Measurements from ENCODE around the gene SND1.
A peak's percentile ranks its signal among the peaks of the same experiment; 100 is the strongest.

SND1 gene

DNA sequence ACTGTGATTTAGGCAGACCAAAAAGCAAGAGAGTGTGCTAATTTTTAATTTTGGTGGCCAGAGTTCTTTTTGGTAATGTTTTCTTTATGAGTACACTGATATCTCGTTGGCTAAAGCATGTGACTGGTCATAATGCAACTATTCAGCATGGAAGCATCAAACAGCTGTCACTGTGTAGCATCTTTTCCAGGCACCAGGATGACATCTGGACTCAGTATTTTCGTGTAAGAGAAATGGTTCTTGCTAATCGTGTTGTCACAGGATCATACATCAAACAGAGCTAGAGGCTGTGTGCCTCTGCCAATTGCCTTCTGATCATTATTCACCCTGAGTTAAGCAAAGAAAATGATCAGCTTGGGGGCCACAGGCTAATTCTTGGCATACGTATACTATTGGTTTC, 118.9 kb downstream of the SND1 start:
- no peak for DNase-seq

DNA sequence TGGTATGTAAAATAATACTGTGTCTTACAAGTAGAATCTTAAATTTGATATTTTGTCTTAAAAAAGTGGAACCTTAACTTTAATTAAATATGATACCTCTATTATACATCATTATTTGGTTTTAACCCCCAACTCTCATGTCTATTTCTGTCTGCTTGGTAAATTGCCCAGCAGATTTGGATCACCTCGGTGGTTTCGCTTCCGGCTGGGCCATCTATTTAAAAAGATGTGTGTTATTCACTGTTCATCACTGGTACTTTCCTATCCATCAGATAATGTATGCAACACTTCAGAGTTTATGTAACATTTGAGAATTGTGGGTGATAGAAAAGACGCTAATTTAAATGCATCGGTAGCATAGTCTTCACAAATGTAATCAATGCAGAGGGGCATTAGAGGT, 119.7 kb downstream of the SND1 start:
- DNase-seq = no peak

DNA sequence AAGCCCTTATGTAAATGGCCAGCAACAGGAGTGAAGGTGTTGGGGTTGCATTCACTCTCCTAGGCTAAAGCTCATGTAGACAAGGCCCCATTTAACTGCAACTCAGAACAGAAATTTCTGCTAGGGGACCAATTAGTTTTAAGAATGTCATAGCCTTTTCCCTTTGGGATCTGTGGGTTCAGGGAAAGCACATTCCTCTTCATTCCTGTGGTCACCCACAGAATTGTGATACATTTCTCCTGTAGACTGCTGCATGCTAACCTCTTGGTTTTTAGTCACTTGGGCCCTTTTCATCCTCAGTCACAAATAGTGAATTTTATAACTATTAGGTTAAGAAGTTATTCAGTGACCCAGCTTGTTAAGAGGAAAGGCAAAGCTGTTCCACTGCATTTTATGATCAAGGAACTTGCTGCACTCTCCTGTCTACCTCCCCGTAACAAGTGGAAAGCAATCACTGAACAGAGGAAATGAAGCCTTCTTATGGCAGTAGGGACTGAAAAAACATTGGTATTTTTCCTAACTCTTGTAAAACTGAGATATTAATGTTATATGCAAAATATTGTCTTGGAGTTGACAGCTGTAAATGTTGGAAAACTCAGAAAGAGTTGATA, 124.9 kb downstream of the SND1 start:
- DNase-seq = no peak

DNA sequence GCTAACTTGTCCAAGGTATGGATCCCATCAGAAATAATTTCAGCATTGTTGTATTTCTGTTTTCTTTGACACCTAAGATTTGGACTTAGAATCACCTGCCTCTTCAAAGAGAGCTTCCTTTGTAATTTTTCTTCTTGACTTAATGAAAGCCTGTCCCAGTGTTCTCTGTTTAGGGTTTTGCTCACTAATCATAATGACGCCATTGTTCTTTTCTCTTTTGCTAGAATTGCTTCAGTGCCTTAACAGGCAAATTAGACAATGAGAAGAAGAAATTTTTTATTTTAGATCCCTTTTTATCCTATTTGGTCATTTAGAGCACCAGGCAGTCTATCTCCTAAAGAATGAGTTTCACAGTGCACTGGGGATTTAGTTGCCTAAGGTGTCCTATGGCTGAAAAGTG, 128.5 kb downstream of the SND1 start:
- DNase-seq = no peak

DNA sequence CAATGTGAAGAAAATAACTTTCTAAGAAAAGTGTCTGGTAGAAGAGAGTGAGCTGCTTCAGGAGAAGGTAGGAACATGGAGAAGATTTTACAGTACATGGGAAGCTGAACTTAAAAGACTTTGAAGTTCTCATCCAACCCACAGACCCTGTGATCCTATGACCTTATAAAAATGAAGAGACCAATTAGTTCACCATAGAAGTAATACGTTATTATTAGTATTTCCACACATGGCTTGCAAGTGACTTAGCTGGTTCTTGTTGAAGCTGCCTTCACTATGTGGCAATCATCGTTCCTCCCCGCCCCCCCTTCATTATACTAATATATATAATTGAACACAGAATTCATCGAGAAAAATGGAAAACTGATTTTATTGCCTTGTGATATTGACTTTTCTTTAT, 129.1 kb downstream of the SND1 start:
- no peak for DNase-seq

DNA sequence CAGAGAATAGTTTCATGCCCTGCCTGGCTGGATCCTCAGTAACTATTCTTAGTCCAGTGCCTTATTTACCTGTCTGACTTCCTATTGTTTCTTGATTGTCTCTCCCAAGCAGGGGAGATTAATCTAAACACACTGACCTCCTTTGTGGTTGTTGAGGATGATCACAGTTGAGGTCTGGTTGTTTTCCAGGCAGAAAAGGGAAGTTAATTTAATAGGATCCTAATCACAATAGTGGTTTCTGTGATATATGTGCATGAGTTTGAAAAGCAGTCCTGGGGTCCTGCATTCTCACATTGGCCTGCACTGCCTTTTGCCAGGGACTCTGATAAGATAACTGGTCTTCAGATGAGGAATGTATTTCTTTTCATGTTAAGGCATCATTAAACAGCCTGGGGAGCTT, 130.1 kb downstream of the SND1 start:
- no peak for DNase-seq

DNA sequence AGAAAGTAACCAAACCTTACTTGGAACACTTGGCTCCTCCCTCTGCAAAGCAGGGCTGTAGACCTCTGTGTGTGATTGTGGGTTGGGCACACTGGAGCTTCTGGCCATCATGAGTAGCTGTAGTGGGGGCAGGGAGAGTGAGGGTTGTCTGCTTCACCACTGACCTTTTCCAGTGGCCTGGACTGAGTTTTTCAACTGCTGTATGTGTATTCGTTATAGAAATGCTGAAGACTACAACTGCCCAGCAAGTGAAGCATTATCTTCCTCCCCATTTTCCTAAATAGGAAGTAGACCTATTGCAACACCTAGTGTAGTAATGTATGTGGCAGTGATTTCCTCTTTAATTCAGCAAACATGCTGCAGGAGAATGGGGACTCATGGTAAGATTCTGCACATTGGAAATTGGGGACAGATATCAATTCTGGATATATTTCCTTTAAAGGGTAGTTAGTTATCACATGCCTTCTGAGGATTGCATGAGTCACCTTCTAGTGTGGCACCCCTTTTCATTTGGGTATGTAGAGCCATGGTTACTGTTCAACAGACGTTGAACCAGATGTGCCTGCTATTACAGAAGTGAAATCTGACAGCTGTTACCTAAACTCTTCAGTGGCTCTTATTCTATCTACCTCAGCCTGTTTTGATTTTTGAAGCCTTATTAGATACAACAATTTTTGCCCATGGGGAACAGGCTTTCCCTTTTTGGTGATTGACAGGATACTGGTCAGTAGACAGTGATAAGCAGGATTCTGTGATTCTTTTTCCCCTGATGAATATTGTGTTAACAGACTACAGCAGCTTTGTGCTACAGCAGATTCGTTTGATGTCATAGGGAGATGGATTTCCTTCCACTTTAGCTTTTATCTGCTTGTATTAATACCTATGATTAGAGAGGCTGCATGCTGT, 130.9 kb downstream of the SND1 start:
- no peak for DNase-seq

DNA sequence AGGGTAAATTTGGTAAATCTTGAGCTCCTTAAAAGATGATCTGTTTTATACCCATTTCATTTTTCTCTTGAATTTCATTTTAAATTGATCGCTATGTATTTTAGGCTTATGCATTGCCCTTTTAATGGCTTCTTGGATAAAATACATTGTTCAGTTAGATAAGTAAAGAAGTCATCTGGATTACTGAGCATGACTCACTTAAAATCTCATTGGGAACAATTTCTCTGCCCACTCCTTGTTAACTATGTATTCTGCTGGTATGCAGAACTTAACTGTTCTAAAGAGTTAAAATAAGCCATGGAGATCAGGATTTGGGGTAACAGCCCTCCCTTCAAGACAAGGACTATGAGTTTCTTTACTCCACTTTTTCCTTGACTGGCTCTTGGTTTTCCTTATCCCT, 134.2 kb downstream of the SND1 start:
- no peak for DNase-seq

DNA sequence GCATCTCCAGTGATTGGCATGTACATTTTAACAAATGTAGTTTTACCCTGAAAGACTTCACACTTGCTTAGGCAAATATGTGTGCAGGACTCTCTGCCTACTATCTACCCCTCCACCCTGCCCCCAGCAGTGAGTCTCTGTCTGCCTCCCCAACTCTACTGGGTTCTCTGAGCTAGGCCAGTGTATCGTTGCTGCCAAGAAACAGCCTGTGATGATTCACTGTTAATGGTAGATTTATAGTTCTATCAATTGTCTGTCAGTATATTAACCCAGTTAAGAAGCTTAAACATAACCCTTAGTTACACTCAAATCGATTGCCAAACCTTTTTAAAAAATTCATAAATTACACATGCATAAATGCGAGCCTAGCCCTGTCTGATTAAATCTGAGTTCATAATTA, 137.0 kb downstream of the SND1 start:
- DNase-seq = no peak

DNA sequence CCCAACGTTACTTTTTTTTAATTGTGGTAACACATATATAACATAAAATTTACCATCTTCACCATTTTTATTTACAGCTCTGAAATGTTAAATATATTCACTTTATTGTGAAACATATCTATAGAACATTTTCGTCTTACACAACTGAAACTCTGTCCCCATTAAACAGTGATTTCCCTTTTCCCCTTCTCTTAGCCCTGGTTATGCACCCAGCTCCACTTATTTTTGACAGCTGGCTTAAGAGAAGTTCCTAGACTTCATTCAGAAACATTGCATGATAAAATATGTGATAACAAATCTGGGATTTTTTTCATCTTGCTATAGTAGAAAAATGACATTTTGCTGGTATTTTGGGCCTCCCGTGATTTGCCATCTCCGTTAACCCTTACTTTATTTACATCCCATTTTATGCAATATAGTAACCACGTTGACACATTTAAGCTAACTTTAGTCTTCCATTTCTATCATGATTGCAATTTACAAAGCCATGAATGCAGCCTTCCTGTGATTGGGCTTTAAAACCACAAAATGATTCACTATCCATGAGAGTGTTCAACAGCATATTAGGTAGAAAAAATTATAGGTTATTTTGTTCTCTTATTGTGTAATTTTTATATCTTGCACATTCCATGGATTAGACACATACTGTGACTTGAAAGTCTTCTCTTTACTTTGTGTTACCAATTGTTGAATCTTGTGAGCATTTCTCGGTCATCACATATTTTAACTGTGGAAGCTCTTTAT, 139.6 kb downstream of the SND1 start:
- no peak for DNase-seq

DNA sequence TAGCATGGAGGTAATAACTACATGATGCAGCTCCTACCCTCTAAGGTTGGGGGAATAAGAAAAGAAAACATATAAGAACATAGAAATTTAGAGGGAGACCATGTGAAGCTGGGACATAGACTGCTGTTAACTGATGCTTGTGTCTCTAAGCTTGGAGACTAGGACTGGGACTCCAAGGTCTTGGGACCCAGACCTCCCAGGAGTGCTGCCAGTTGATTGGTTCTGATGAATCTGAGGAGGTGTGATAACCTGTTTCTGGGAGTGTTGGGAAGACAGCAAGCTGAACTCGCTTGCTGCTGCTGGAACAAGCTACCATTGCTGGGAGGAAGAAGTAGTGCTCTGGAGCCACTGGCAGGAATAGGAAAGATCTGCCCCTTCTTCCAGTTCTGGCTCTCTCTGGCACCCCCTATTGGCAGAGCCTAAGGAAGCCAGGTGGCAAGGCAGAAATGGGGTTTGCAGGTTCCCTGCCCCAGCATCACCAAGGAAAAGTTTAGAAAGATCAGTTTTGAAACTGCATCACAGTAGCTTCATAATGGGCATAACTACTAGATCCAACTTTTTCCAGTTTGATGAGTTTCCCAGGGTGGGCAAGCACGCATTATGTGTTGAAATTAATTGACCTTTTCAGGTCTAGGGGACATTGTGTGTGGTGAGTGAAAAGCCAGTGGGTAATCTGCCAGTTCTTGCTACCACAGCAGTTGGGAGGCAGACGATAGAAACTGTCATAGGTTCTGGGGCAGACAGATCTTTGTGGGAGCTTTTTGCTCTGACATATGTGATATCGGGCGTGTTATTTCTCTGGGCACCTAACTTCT, 140.7 kb downstream of the SND1 start:
- DNase-seq = peak; percentile 35

DNA sequence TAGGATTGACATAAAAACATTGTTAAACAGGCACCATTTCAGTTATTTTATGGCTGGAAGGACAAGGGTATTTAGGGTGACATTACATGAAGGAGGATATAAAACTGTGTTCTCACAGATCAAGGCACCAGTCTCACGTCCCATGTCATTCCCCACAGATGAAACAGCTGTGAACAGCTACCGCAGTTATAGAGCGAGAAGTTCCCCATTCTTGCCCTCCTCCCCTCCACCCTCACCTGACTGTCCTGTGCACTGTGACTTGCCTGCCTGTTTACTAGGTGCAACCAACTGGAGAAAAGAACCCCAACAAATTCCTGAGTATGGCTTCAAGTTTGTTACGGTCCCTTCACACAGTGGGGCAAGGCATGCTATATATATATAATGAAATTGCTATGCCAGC, 141.6 kb downstream of the SND1 start:
- no peak for DNase-seq

DNA sequence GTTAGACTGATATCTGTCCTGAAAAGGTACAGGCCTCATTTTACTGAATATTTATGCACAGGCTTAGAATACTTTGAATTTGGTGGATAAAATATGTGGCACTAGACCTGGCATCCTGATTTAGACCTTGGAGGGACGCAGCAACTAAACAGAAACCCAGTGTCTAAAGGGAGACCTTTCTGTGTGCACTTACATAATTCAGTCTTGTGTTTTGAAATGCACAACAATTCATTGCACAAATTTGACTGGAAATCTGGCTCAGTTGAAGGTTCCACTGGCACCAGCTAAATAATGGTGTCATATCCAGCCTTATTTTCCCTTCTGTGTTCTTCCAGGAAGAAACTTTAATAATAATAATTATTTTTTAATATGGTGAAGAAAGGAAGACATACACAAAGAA, 142.1 kb downstream of the SND1 start:
- DNase-seq = no peak

DNA sequence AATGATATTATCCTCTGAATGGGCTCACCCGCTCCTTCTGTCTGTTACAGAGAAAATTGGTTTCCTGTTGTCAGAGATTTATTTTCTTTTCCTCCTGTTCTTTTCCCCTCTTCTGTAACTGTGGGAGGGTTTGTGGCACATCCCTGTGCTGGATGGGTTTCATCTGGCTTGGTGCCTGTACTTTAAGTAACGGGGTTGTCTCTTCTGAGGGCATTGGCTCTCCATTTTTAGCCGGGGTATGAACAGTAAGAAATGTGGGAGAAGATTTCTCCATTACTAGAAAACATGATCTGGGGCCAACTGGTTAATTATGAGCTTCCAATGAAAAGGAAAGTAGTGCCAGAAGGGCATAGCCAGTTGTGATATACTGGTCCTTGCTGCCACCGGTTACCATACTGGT, 142.6 kb downstream of the SND1 start:
- no peak for DNase-seq

DNA sequence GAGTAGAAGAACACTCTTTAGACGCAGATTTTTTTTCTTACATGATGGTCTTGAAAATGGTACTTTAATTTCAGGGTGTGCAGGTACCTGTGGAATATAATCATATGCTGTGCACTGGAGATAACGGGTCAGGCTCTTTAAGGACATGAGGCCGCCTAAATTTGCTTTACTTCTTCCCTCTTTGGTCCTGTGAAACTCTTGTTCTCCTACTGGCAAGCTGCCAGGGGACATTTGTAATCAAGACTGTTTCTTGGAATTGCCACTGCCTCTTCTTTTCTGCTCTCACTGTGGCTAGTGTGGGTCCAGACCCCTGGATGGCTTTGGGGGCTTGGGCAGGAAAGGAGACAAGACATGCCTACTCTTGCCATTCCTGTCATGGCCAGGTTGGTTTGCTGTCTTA, 146.0 kb downstream of the SND1 start:
- DNase-seq = no peak

DNA sequence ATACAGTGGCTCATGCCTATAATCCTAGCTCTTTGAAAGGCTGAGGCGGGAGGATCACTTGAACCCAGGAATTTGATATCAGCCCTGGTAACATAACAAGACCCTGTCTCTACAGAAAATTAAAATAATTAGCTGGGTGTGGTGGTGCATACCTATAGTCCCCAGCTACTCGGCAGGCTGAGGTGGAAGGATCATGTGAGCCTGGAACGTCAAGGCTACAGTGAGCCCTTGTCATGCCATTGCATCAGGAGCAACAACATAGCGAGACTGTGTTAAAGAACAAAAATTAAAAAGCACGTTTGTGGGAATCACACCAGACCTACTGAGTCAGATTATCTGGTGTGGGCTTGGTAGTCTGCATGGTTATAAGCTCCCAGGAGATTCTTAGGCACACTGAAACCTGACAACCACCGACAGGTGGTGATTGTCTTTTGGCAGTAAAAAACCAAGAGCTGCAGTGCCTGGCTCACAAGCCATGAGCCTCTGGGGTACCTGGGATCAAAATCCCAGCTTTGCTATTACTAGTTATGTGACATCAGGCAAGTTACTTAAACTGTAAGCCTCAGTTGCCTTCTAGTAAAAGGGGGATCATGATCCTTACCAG, 146.9 kb downstream of the SND1 start:
- DNase-seq = no peak

DNA sequence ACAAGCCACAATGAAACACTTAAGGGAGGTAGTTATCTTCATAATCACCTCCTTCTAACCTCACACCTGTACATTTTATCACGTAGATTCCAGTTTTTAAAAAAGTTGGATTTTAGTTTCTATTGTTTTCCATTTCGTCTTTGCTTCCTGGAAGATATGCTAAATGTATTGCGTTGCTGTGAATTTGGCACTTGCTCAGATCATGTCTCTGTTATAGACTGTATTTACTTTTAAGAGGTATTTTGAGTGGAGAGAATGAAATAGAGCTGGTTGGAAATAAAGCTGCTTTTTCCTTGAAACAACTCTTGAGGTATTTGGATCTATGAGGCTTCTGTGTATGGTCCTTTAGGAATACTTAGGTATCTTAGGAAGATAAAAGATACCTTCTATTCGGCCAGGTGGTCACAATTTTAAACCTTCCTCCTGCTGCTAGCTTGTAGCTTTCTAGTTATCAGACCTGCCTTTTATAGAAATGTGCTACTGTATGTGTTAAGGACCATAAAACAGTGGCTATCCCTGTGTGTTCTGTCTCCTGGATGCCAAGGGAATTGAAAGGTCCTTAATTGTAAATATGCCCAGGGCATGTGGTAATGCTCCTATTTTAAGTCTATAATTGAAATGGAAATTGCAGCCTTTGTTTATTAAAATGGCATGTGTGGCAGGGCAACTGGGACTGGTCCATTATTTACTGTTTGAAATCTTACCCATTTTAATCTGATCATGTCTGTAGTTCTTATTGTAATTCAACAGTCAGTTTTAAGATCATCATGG, 147.7 kb downstream of the SND1 start:
- DNase-seq = no peak

DNA sequence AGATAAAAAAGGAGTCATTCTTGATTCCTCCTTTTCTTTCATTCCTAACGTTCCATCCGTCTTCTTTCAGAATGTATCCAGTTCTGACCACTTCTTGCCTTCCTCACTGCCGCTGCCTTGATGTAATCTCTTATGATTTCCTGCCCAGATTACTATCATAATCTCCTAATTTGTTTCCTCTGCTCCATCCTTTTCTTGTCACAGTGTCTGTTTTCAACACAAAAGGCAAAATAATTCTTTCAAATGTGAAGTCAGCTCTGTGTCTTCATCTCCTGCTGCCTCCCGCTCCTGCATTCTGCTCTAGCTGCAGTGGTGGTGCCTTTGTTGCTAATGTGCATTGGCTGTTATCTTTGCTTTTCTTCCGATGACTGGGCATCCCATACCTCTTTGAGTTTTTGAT, 150.9 kb downstream of the SND1 start:
- DNase-seq = no peak

DNA sequence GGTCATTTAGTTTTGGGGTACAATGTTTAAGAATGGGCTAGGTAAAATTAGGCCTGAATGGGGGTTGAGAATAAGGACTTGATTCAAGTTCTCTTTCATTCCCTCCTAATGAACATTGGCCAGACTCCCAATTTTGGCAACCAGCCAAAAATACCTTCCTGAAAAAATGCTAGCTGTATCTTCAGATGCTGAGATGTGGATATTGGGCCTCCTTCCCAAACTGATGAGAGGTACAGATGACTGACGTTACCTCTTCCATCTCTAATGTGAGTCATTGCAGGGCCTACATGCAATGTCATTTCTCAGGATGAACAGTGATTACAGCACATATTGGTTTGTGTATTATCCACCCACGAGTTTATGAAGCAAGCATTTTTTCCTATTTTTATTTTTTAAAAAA, 151.6 kb downstream of the SND1 start:
- DNase-seq = no peak

DNA sequence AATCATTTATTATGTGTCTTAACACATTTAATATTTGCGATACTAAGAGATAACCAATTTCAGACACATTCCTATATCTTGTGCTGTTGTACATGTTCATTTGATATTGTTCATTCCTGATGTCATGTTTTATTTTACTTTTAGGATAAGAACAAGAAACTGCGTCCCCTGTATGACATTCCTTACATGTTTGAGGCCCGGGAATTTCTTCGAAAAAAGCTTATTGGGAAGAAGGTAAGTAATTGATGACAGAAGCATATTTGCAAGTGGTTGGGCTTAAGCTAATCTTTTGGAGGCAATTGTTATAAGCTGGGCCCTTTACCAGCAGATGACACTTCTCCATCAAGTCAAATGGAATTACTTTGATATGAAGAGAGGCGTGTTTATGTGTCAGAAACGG, 155.3 kb downstream of the SND1 start:
- DNase-seq = no peak

DNA sequence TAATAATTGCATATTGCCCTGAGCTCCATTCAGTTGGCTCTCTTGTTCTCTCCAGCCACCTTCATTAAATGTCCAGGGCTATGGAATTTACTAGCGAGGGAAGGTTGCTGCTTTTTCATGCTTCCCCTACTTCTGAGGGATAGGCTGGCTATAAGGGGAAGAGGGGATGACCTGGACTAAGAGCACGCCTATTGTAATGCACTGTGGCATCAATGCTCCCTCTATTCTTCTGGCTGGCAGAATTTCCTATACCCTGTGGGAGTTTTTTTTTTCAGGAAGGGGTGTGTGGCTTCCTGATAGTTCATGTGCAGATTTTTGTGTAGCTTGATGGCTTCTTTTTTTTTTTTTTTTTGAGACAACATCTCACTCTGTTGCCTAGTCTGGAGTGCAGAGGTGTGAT, 155.8 kb downstream of the SND1 start:
- DNase-seq = no peak

DNA sequence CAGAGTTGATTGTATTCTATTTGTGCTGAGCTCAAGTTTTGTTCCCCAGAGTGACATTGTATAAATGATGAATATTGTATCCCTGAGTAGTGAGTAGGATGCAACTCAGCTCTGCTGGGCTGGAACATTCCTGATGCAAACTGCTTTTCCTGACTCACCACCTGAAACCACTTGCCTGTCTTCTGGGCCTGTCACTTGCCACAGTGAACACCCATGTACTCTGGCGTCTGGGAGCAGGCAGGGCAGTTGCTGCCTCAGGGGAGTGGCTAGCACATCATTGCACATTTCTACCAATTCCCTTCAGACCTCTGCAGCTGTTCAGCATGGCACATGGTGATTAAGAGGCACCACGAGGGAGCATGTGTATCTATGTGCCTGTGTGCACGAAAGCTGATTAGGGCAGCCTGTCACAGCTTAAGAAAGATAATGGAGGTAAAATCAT, 157.3 kb downstream of the SND1 start:
- DNase-seq = no peak

Measured in CD4-positive, alpha-beta T cell treated with Interleukin-17A for 4 hours (primary cell).